ENCODE results near the gene ALDH6A1. TPM values are rescaled to one million over a fixed set of nuclear protein-coding genes. Genes with fewer than 3 reads are reported as not detected.
"Not testable (repeated sequence)": the region's sequence is repeated elsewhere in the genome, so short reads cannot be mapped to it uniquely, and the experiment has no call there.

The ALDH6A1 gene
- polyA plus RNA-seq = 10 to 100 TPM; 11.8 to 47.7 (median 25.9) TPM

- no peak within 1 kb of the TSS for H3K27ac ChIP-seq (ENCODE audit: low read depth, low read length)
- WGBS, 3 donors = 0 to 1% (median 0%) methylated on average over 46 of the region's 46 CpGs
Measured at GRCh38 chr14:74084277-74085046, at the start of gene ALDH6A1, which contains the start of gene LIN52. Gene ALDH6A1, minus strand, starts transcription at chr14:74084453. Its CDS starts 59 bp downstream, at chr14:74084394. Gene LIN52, plus strand, starts transcription at chr14:74084956. Its CDS starts 19 bp downstream, at chr14:74084975.

GRCh38 chr14:74127634-74128033 is 43.4 kb upstream of the ALDH6A1 start:
- H3K27ac ChIP-seq (ENCODE audit: low read depth, low read length) = no peak overlapping the region
- 82 to 100% (median 100%) methylated on average over 1 of the region's 1 CpG for WGBS, 3 donors

GRCh38 chr14:74126315-74127013 is 42.2 kb upstream of the ALDH6A1 start:
- 99 to 100% (median 100%) methylated on average over 1 of the region's 1 CpG for WGBS, 3 donors

GRCh38 chr14:74125487-74125886 is 41.2 kb upstream of the ALDH6A1 start:
- H3K27ac ChIP-seq (ENCODE audit: low read depth, low read length) = not testable (repeated sequence)
- WGBS, 3 donors = 76 to 97% (median 91%) methylated on average over 4 of the region's 5 CpGs

More at GRCh38 chr14:74126315-74127013, 42.2 kb upstream of the ALDH6A1 start:
- no peak overlapping the region for H3K27ac ChIP-seq (ENCODE audit: low read depth, low read length)

GRCh38 chr14:74111395-74112216 is 27.4 kb upstream of the ALDH6A1 start:
- WGBS, 3 donors = 91 to 93% (median 91%) methylated on average over 13 of the region's 13 CpGs
- H3K27ac ChIP-seq (ENCODE audit: low read depth, low read length) = not testable (repeated sequence)

DNA sequence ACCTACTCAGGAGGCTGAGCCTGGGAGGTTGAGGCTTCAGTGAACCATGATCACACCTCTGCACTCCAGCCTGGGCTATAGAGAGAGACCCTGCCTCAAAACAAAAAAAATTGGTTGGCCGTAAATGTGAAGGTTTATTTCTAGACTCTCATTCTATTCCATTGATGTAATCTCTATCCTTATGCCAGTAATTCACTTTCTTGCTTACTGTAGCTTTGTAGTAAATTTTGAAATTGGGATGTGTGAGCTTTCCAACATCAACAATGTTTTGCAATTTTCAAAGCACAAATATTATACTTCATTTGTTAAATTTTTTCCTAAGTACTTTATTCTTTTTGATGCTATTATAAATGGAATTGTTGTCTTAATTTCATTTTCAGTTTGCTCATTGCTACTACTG is 25.1 kb upstream of the ALDH6A1 start:
- 65 to 94% (median 74%) methylated on average over 1 of the region's 1 CpG for WGBS, 3 donors
- no peak overlapping the region for H3K27ac ChIP-seq (ENCODE audit: low read depth, low read length)

GRCh38 chr14:74105381-74105780 is 21.1 kb upstream of the ALDH6A1 start:
- H3K27ac ChIP-seq (ENCODE audit: low read depth, low read length) = no peak overlapping the region
- 93 to 98% (median 97%) methylated on average over 2 of the region's 2 CpGs for WGBS, 3 donors

DNA sequence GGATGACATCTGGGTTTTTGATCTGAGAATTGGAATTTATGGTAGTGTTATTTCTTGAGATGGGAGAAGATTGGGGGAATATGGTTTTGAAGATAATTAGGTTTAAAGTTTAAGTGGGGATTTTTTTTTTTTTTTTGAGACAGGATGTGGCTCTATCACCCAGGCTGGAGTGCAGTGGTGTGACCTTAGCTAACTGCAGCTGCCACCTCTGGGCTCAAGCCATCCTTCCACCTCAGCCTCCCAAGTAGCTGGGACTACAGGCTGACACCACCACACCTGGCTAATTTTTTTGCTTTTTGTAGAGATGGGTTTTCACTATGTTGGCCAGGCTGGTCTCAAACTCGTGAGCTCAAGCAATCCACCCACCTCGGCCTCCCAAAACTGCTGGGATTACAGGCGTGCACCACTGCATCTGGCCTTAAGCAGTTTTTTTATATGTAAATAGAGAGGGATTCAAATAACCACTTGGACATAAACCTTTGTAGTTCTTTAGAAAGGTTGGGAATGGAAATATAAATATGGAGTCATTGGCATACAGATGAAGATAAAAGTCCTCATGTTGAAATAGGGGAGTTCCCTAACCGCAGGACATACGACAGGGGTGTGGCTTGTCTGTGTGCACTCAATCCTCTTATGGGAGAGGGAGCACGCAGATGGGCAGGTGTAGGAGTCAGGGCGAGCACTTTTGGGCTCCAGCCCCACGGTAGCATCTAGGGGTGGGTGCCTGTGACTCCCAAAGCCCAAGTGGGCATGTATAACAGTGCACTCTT is 5.2 kb upstream of the ALDH6A1 start:
- H3K27ac ChIP-seq (ENCODE audit: low read depth, low read length) = no peak overlapping the region
- WGBS, 3 donors = 87 to 93% (median 88%) methylated on average over 8 of the region's 8 CpGs

DNA sequence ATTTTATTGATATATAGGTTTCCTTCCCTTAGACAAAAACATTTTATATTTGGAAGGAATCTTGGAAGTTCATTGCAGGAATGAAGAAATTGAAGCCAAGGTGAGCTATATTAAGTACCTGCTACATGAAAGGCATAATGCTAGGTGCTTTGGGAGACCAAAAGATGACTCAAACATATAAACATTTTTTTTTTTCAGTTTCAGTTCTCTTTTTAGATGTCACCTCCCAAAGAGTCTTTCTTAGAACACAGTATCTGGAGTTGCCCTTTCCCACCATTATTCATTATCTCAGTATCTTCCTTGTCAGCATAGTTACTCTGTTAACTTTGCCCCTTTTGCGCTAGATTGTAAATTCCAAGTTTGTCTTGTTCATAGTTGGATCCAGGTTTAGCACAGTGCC is 1.6 kb upstream of the ALDH6A1 start:
- no peak overlapping the region for H3K27ac ChIP-seq (ENCODE audit: low read depth, low read length)

DNA sequence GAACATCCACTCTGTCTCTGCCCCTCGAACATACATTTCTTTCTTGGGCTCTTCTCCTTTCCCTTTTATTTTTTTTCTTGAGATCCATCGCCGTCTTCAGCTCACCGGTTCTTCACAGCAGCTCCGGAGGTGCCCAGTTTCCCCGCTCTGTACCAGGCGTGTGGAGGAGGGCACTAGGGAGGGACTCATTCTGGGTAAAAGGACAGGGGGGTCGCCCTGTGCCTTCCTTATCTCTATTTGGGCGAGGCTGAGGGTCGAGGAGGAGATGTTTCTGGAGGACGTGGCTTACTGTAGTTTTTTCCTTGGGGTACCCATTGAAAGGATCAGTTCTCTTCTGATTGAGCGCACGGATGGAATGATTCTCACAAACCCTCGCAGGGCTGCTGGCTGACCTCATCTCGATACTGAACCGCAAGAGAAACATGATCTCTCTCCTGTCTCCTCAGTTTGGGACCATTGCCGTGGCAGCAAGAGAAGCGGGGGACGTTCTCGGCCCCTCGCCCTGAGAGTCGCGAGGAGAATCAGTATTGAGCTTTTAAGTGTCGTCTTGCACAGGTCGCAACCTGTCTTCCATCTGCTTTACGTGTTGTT is 889 bp upstream of the ALDH6A1 start:
- WGBS, 3 donors = 0 to 1% (median 1%) methylated on average over 26 of the region's 26 CpGs

More for the DNA sequence above, 1.6 kb upstream of the ALDH6A1 start:
- 75 to 91% (median 87%) methylated on average over 1 of the region's 1 CpG for WGBS, 3 donors

GRCh38 chr14:74083784-74084276 is 423 bp downstream of the ALDH6A1 start:
- WGBS, 3 donors = 1 to 2% (median 1%) methylated on average over 15 of the region's 15 CpGs
- H3K27ac ChIP-seq (ENCODE audit: low read depth, low read length) = no peak overlapping the region

More for the DNA sequence above, 889 bp upstream of the ALDH6A1 start:
- no peak overlapping the region for H3K27ac ChIP-seq (ENCODE audit: low read depth, low read length)

DNA sequence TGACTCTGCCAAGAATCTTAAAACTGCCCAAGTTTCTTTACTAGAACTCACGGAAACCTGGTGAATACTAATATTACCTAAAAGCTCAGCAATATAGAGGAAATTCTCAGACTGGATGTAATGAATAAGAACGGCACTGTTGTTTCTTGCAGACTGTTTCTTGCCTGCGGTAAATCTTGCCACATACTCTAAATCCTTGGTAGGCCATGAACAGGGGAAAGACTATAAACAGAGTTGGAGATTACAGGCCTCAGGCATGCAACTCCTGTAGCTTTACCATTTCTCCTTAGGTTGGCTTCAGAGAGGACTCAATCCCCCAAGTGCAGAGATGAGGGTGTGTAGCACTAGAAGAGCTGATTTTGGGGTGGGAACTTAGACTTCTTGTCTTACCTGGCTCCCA is 1.1 kb downstream of the ALDH6A1 start:
- WGBS, 3 donors = 77 to 90% (median 88%) methylated on average over 3 of the region's 3 CpGs
- no peak overlapping the region for H3K27ac ChIP-seq (ENCODE audit: low read depth, low read length)

DNA sequence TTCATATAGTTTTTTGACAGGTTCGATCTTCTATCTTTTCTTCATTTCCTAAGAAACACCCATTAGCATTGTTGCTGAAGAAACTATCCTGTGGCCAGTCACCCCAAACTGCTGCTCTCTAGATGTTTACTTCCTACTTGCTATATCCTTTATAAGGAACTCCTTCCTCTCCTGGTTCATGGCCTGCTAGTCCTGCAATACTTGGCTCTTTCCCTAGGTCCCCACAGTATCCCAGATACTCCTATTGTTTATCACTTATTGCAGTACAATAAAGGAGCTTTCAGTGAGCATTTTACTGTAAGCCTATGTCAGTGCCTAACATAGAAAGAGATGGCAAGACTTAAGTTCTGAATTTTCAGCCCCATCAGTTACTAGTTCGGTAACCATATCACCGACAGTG is 2.8 kb downstream of the ALDH6A1 start:
- 88 to 91% (median 89%) methylated on average over 3 of the region's 3 CpGs for WGBS, 3 donors
- no peak overlapping the region for H3K27ac ChIP-seq (ENCODE audit: low read depth, low read length)

- WGBS, 3 donors = 27 to 77% (median 62%) methylated on average over 4 of the region's 4 CpGs
- H3K27ac ChIP-seq (ENCODE audit: low read depth, low read length) = no peak overlapping the region
Measured at GRCh38 chr14:74080820-74081460, 3.3 kb downstream of the ALDH6A1 start.

DNA sequence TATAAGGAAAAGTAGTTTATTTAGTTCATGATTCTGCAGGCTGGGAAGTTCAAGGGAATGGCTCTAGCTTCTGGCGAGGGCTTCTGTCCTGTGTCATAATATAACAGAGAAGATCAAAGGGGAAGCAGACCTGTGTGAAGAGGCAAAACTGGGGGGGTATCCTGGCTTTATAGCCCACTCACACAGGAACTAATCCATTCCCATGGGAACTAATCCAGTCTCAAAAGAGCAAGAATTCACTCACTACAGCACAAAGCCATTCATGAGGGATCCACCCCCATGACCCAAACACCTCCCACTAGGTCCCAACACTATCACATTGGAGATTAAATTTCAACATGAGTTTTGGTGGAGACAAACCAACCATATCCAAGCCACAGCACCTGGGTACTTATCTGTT is 6.9 kb downstream of the ALDH6A1 start:
- no peak overlapping the region for H3K27ac ChIP-seq (ENCODE audit: low read depth, low read length)
- WGBS, 3 donors = 65 to 79% (median 77%) methylated on average over 1 of the region's 1 CpG

DNA sequence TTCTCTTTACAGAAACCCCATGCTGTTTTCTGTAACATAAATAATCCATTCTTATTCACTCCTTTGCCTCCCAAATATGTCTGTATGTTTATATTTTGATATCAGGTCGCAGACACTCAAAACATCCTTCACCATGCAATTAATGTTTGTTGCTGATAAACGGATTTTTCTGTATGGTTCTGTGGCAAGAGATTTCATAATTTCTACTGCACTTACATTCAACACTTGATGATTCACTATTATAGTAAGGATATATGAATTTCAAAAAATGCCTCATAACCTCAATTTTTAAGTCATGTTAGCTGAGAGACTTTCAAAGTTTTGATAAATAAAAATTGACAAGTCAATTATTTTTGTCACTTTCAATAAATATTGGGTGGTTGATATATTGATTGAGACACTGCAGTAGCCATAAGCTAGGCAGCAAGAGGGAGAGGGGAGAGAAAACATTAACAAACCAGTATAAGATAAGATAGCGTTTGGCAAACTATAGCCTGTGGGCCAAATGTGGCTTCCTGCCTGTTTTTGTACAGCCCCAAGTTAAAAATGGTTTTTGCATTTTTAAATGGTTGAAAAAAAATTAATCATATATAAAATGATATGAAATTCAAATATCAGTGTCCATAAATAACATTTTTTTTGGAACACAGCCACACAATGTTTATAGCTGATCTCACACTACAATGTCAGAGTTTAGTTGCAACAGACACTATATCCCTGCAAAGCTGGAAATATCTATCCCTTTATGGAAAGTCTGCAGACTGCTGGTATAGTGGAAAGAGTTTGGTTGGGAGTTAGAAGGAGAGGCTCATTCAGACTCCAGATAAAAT is 18.3 kb downstream of the ALDH6A1 start:
- no peak overlapping the region for H3K27ac ChIP-seq (ENCODE audit: low read depth, low read length)
- 60 to 84% (median 82%) methylated on average over 3 of the region's 3 CpGs for WGBS, 3 donors
